HepG2 (cell line): ENCODE results near the gene MAP2K6.

Source experiments
- EZH2 ChIP-seq: conservative IDR thresholded peaks from 2 replicates; pipeline ENCODE4 v1.6.1; 2012; ENCODE audit warnings: mild to moderate bottlenecking, low read depth, low read length, moderate library complexity
- GTF2F1 ChIP-seq: fragments of 150-350 bp; IDR thresholded peaks from 2 replicates; pipeline ENCODE4 v1.6.1; 2014; ENCODE audit warnings: low read length
- PAX8 ChIP-seq: sonication (generic); formaldehyde crosslinking; IDR thresholded peaks from 2 replicates; pipeline ENCODE4 v1.8.0; 2022; ENCODE audit warnings: mild to moderate bottlenecking, missing genetic modification reagents, borderline replicate concordance
- POLR2AphosphoS5 ChIP-seq: IDR thresholded peaks from 2 replicates; pipeline ENCODE4 v1.6.1; 2012; ENCODE audit warnings: low read depth, low read length
- ZNF44 ChIP-seq: sonication (generic); formaldehyde crosslinking; IDR thresholded peaks from 2 replicates; pipeline ENCODE4 v1.5.1; 2020; ENCODE audit warnings: mild to moderate bottlenecking, missing genetic modification reagents
- ZNF776 ChIP-seq: sonication (generic); formaldehyde crosslinking; IDR thresholded peaks from 2 replicates; pipeline ENCODE4 v1.4.0; 2020; ENCODE audit warnings: mild to moderate bottlenecking, missing genetic modification reagents
- TF ChIP-seq, protein P1 (sequence below): sonication (generic); formaldehyde crosslinking; IDR thresholded peaks from 2 replicates; pipeline ENCODE4 v1.5.0; 2020; ENCODE audit warnings: mild to moderate bottlenecking, missing genetic modification reagents, moderate library complexity

DNA sequence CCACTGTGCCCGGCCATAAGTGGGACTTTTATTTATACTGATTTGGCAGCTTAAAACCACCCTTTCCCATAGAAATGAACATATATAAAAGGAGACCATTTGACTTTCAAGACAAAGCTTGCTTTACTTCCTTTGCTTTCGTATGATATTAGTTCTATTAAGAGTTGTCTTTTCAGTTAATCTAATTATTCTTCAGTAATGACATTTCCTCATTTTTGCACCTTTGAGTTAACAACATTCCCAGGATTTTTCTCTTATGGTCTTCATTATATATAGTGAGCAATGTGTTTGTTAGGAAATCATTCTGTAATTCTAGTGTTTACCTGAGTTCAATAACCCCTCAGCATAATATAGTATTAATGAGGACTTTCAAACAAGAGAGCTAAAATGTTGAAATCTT is 173.8 kb downstream of the MAP2K6 start:
- TF ChIP-seq, protein P1, sequence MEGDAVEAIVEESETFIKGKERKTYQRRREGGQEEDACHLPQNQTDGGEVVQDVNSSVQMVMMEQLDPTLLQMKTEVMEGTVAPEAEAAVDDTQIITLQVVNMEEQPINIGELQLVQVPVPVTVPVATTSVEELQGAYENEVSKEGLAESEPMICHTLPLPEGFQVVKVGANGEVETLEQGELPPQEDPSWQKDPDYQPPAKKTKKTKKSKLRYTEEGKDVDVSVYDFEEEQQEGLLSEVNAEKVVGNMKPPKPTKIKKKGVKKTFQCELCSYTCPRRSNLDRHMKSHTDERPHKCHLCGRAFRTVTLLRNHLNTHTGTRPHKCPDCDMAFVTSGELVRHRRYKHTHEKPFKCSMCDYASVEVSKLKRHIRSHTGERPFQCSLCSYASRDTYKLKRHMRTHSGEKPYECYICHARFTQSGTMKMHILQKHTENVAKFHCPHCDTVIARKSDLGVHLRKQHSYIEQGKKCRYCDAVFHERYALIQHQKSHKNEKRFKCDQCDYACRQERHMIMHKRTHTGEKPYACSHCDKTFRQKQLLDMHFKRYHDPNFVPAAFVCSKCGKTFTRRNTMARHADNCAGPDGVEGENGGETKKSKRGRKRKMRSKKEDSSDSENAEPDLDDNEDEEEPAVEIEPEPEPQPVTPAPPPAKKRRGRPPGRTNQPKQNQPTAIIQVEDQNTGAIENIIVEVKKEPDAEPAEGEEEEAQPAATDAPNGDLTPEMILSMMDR (CRISPR knock-in tag): no peak
- TF ChIP-seq ZNF44 (CRISPR knock-in tag) (no peak), POLR2AphosphoS5 (no peak), EZH2 (no peak), GTF2F1 (no peak), ZNF776 (CRISPR knock-in tag) (no peak), PAX8 (CRISPR knock-in tag) (no peak)
